NCI-H146 treated with DMSO at 0.1 percent for 48 hours (cell line): ENCODE results near the gene EEF1AKMT1.

ENCODE experiments used
- DNase-seq: peaks from one replicate; lab custom pipeline; 2025; ENCODE audit not compliant: unreplicated experiment; lab: John Stamatoyannopoulos, UW

EEF1AKMT1 gene

GRCh38 chr13:20773194-20774080 lies at the start of gene EEF1AKMT1:
EEF1AKMT1 (minus strand) TSS chr13:20773961; CDS start chr13:20757598, 16,363 bp downstream.
- peak; percentile 58 for DNase-seq

- DNase-seq, result no peak
These were observed 49.3 kb upstream of the EEF1AKMT1 start for GRCh38 chr13:20823071-20823470.

GRCh38 chr13:20822406-20822805 lies 48.6 kb upstream of the EEF1AKMT1 start:
- no peak for DNase-seq

GRCh38 chr13:20819715-20820114 lies 46.0 kb upstream of the EEF1AKMT1 start:
- no peak for DNase-seq

GRCh38 chr13:20815464-20815863 lies 41.7 kb upstream of the EEF1AKMT1 start:
- no peak for DNase-seq

GRCh38 chr13:20814224-20814910 lies 40.6 kb upstream of the EEF1AKMT1 start:
- no peak for DNase-seq

GRCh38 chr13:20812890-20813289 lies 39.1 kb upstream of the EEF1AKMT1 start:
- no peak for DNase-seq

GRCh38 chr13:20810808-20811207 lies 37.0 kb upstream of the EEF1AKMT1 start:
- DNase-seq, result no peak

GRCh38 chr13:20808874-20809273 lies 35.1 kb upstream of the EEF1AKMT1 start:
- DNase-seq, result no peak

GRCh38 chr13:20803180-20803965 lies 29.6 kb upstream of the EEF1AKMT1 start:
- DNase-seq, result no peak

GRCh38 chr13:20801707-20802106 lies 27.9 kb upstream of the EEF1AKMT1 start:
- DNase-seq, result no peak

GRCh38 chr13:20799726-20800416 lies 26.1 kb upstream of the EEF1AKMT1 start:
- DNase-seq, result no peak

GRCh38 chr13:20798027-20798426 lies 24.3 kb upstream of the EEF1AKMT1 start:
- no peak for DNase-seq

- no peak for DNase-seq
These were observed 23.2 kb upstream of the EEF1AKMT1 start for GRCh38 chr13:20796791-20797508.

- DNase-seq, result no peak
These were observed 15.9 kb upstream of the EEF1AKMT1 start for GRCh38 chr13:20789665-20790064.

GRCh38 chr13:20788312-20788711 lies 14.6 kb upstream of the EEF1AKMT1 start:
- DNase-seq, result no peak

- no peak for DNase-seq
These were observed 13.4 kb upstream of the EEF1AKMT1 start for GRCh38 chr13:20787180-20787579.

- no peak for DNase-seq
These were observed 8.5 kb upstream of the EEF1AKMT1 start for GRCh38 chr13:20782116-20782708.

- no peak for DNase-seq
These were observed 6.6 kb upstream of the EEF1AKMT1 start for GRCh38 chr13:20780317-20780716.

GRCh38 chr13:20779405-20779804 lies 5.6 kb upstream of the EEF1AKMT1 start:
- no peak for DNase-seq
